AG10803 (cell line): Measurements from ENCODE around the gene CAMK1D.

ENCODE experiments used
- DNase-seq: peaks from one replicate; pipeline ENCODE4 v3.0.0; 2010; ENCODE audit warnings: low read depth
- H3K4me3 ChIP-seq: 2 replicates; pipeline ENCODE4 v1.5.1; 2011; ENCODE audit warnings: mild to moderate bottlenecking, low read length, control low read depth
- TF ChIP-seq, protein P1 (sequence below): conservative IDR thresholded peaks from 2 replicates; pipeline ENCODE4 v1.5.1; 2011; ENCODE audit warnings: mild to moderate bottlenecking, low read length, control low read depth, inconsistent platforms

Gene CAMK1D

DNA sequence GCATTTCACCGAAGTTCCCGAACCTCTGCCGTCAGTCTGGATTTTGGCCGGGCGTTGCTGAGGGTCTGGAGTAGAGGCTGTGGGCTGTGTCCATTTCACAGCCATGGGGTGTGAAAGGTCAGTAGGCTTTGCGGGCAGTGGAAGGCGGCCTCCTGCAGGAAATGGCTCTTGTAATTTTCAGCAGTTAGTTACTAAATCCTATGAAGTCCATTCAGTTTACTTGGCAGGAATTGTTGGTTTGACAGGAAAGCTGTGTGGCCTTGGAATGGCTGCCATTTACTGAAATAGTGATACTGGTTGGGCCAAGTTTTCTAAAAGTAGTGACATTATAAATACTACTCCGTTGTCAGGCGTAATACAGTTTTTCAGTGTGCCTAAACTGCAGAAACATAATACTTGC lies 348.4 kb downstream of the CAMK1D start:
- no peak overlapping the region for H3K4me3 ChIP-seq
- DNase-seq, result no peak
- TF ChIP-seq, protein P1, sequence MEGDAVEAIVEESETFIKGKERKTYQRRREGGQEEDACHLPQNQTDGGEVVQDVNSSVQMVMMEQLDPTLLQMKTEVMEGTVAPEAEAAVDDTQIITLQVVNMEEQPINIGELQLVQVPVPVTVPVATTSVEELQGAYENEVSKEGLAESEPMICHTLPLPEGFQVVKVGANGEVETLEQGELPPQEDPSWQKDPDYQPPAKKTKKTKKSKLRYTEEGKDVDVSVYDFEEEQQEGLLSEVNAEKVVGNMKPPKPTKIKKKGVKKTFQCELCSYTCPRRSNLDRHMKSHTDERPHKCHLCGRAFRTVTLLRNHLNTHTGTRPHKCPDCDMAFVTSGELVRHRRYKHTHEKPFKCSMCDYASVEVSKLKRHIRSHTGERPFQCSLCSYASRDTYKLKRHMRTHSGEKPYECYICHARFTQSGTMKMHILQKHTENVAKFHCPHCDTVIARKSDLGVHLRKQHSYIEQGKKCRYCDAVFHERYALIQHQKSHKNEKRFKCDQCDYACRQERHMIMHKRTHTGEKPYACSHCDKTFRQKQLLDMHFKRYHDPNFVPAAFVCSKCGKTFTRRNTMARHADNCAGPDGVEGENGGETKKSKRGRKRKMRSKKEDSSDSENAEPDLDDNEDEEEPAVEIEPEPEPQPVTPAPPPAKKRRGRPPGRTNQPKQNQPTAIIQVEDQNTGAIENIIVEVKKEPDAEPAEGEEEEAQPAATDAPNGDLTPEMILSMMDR, result no peak

GRCh38 chr10:12699258-12699700 lies 349.9 kb downstream of the CAMK1D start:
- no peak overlapping the region for H3K4me3 ChIP-seq
- TF ChIP-seq, protein P1, result no peak
- DNase-seq, result peak; percentile 82

DNA sequence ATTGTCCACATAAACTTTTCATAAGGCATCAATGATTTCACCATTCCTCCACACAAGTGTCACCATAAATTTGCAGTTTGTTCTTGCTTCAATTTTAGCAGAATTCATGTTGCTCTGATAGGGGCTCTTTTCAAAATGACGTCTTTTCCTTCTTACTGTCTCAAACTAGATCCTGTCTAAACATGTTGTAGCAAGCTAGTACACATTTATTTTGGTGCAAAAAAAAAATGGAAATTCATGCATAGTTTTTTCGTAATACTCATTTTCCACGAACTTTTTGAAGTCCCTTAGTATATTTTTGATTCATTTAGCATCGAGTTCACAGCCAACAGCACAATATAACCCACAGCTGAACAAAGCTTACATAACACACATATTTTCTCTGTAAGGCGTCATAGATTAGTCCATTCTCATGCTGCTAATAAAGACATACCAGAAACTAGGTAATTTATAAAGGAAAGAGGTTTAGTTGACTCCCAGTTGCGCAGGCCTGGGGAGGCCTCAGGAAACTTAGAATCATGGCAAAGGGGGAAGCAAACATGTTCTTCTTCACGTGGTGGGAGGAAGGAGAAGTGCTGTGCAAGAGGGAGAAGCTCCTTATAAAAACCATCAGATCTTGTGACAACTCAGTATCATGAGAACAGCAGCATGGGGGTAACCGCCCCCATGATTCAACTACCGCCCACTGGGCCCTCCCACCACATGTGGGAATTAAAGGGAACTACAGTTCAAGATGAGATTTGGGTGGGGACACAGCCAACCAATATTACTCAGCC lies 350.6 kb downstream of the CAMK1D start:
- TF ChIP-seq, protein P1, result no peak
- H3K4me3 ChIP-seq, result no peak overlapping the region
- peak; percentile 56 for DNase-seq

DNA sequence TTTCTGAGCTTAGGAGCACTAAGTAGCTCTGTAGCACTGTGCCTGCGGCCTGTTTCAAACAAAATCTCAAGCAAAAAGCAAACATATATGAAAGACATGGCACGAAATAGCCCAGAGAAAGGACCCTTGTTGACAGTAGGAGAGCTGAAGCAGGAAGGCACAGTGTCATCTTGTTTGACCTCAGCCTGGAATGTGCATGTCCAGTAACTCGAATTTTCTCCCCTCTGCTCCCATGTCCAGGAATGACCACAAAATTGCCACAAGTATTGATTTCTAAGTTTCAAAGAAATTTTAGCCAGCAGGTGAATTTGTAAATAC lies 351.2 kb downstream of the CAMK1D start:
- TF ChIP-seq, protein P1, result no peak
- no peak for DNase-seq

GRCh38 chr10:12701696-12702095 lies 352.3 kb downstream of the CAMK1D start:
- TF ChIP-seq, protein P1, result no peak
- DNase-seq, result peak; percentile 33
- H3K4me3 ChIP-seq, result no peak overlapping the region

More for the DNA sequence above, 351.2 kb downstream of the CAMK1D start:
- H3K4me3 ChIP-seq, result no peak overlapping the region

DNA sequence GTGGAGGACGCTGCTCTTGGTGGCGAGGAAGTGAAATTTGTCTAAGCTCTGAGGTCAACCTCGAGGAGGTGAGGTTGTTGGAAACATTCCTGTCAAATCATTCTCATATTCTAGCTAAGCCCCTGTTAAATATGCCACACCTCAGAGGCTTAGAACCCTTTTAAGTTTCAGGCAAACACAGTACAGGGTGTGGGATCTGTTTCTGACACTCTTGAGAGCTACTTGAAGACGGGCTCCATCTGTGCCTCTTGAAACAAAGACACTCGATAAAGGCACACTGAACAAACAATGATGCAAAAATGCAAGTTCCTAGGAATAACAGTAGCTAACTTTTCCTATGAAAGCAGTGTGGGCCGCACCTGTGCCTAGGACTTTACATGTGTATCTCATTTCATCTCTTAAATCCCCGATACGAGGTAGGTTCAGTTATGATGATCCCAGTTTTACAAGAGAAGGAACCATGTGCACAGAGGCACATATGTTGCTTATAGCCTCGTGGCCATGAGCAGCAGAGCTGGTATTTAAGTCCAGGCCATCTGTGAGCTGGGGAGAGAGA lies 352.9 kb downstream of the CAMK1D start:
- TF ChIP-seq, protein P1, result no peak
- no peak for DNase-seq
- H3K4me3 ChIP-seq, result no peak overlapping the region

- TF ChIP-seq, protein P1, result no peak
- DNase-seq, result no peak
- H3K4me3 ChIP-seq, result no peak overlapping the region
Observed at GRCh38 chr10:12703126-12703525, 353.8 kb downstream of the CAMK1D start.
